ENCODE measurements around the gene NEGR1.
"Not testable (repeated sequence)": the region's sequence is repeated elsewhere in the genome, so short reads cannot be mapped to it uniquely, and the experiment has no call there.

Gene NEGR1

GRCh38 chr1:71956613-71957285 is 325.6 kb downstream of the NEGR1 start:
- in situ Hi-C loops (cut with MboI; ENCODE audit: low sequenced_read_pairs) = no loop called here

- in situ Hi-C loops (cut with MboI; ENCODE audit: low sequenced_read_pairs) = no loop called here
Measured at GRCh38 chr1:71950579-71950978, 331.8 kb downstream of the NEGR1 start.

GRCh38 chr1:71949681-71950080 is 332.7 kb downstream of the NEGR1 start:
- in situ Hi-C loops (cut with MboI; ENCODE audit: low sequenced_read_pairs) = no loop called here

- in situ Hi-C loops (cut with MboI; ENCODE audit: low sequenced_read_pairs) = no loop called here
Measured at GRCh38 chr1:71948561-71948960, 333.8 kb downstream of the NEGR1 start.

- in situ Hi-C loops (cut with MboI; ENCODE audit: low sequenced_read_pairs) = no loop called here
Measured at GRCh38 chr1:71944006-71944405, 338.3 kb downstream of the NEGR1 start.

- in situ Hi-C loops (cut with MboI; ENCODE audit: low sequenced_read_pairs) = no loop called here
Measured at GRCh38 chr1:71940261-71940660, 342.1 kb downstream of the NEGR1 start.

GRCh38 chr1:71930511-71930910 is 351.8 kb downstream of the NEGR1 start:
- in situ Hi-C loops (cut with MboI; ENCODE audit: low sequenced_read_pairs) = no loop called here

GRCh38 chr1:71921935-71922559 is 360.3 kb downstream of the NEGR1 start:
- in situ Hi-C loops (cut with MboI; ENCODE audit: low sequenced_read_pairs) = no loop called here

- in situ Hi-C loops (cut with MboI; ENCODE audit: low sequenced_read_pairs) = no loop called here
Measured at GRCh38 chr1:71921204-71921603, 361.1 kb downstream of the NEGR1 start.

- in situ Hi-C loops (cut with MboI; ENCODE audit: low sequenced_read_pairs) = no loop called here
Measured at GRCh38 chr1:71920556-71920955, 361.8 kb downstream of the NEGR1 start.

- in situ Hi-C loops (cut with MboI; ENCODE audit: low sequenced_read_pairs) = no loop called here
Measured at GRCh38 chr1:71919811-71920509, 362.4 kb downstream of the NEGR1 start.

GRCh38 chr1:71918630-71919029 is 363.7 kb downstream of the NEGR1 start:
- in situ Hi-C loops (cut with MboI; ENCODE audit: low sequenced_read_pairs) = no loop called here

- in situ Hi-C loops (cut with MboI; ENCODE audit: low sequenced_read_pairs) = no loop called here
Measured at GRCh38 chr1:71916894-71917293, 365.4 kb downstream of the NEGR1 start.

GRCh38 chr1:71914626-71915025 is 367.7 kb downstream of the NEGR1 start:
- in situ Hi-C loops (cut with MboI; ENCODE audit: low sequenced_read_pairs) = no loop called here

- in situ Hi-C loops (cut with MboI; ENCODE audit: low sequenced_read_pairs) = no loop called here
Measured at GRCh38 chr1:71908871-71909390, 373.4 kb downstream of the NEGR1 start.

- in situ Hi-C loops (cut with MboI; ENCODE audit: low sequenced_read_pairs) = no loop called here
Measured at GRCh38 chr1:71908303-71908702, 374.0 kb downstream of the NEGR1 start.

GRCh38 chr1:71899881-71900280 is 382.5 kb downstream of the NEGR1 start:
- in situ Hi-C loops (cut with MboI; ENCODE audit: low sequenced_read_pairs) = no loop called here

GRCh38 chr1:71888166-71888565 is 394.2 kb downstream of the NEGR1 start:
- in situ Hi-C loops (cut with MboI; ENCODE audit: low sequenced_read_pairs) = not testable (repeated sequence)

GRCh38 chr1:71885171-71885570 is 397.2 kb downstream of the NEGR1 start:
- in situ Hi-C loops (cut with MboI; ENCODE audit: low sequenced_read_pairs) = no loop called here

- in situ Hi-C loops (cut with MboI; ENCODE audit: low sequenced_read_pairs) = no loop called here
Measured at GRCh38 chr1:71882637-71883036, 399.7 kb downstream of the NEGR1 start.

- in situ Hi-C loops (cut with MboI; ENCODE audit: low sequenced_read_pairs) = no loop called here
Measured at GRCh38 chr1:71882226-71882625, 400.1 kb downstream of the NEGR1 start.

- in situ Hi-C loops (cut with MboI; ENCODE audit: low sequenced_read_pairs) = no loop called here
Measured at GRCh38 chr1:71881611-71882010, 400.7 kb downstream of the NEGR1 start.

Measured in HL-60/S4 treated with phorbol 12-myristate 13-acetate at 8.2 ng/mL for 4 days and 3 days (cell line).